K562 (cell line): Measurements from ENCODE around the gene PIGL. TPM values are rescaled to one million over a fixed set of nuclear protein-coding genes. Genes with fewer than 3 reads are reported as not detected.

Source experiments
- AFF1 ChIP-seq, 2 experiments: fragments of 450-650 bp; IDR thresholded peaks; 2 replicates each; pipeline ENCODE4 v1.6.1; 2018; ENCODE audit warnings: mild to moderate bottlenecking in 2 of 2, low read depth in 1 of 2; ENCODE audit not compliant: partially characterized antibody in 2 of 2
- ARID1B ChIP-seq: fragments of 450-650 bp; IDR thresholded peaks from 2 replicates; pipeline ENCODE4 v1.6.1; 2016; ENCODE audit warnings: antibody characterized with exemption, mild to moderate bottlenecking, inconsistent platforms
- ATF3 ChIP-seq, 2 experiments: fragments of 450-650 bp in 1 of 2; sonication (generic) in 1 of 2; formaldehyde crosslinking in 1 of 2; IDR thresholded peaks in 1 of 2; conservative IDR thresholded peaks in 1 of 2; 2 replicates each; pipeline versions ENCODE4 v1.6.1 to v1.8.1; 2016 to 2023; ENCODE audit warnings: mild to moderate bottlenecking in 2 of 2, moderate library complexity in 2 of 2, inconsistent platforms in 1 of 2, missing genetic modification reagents in 1 of 2
- BRF1 ChIP-seq: IDR thresholded peaks from 3 replicates; pipeline ENCODE4 v1.6.1; 2011; ENCODE audit warnings: borderline replicate concordance, mild to moderate bottlenecking; ENCODE audit not compliant: insufficient read length; ENCODE audit errors: extremely low read depth
- CBX2 ChIP-seq: fragments of 200-600 bp; sonication (generic); IDR thresholded peaks from one replicate; pipeline ENCODE4 v1.6.1; 2012; ENCODE audit warnings: mild to moderate bottlenecking, low read length, inconsistent platforms; ENCODE audit not compliant: insufficient read depth, poor library complexity, severe bottlenecking
- HDAC1 ChIP-seq, 2 experiments: fragments of 450-650 bp; IDR thresholded peaks; 2 replicates each; pipeline ENCODE4 v1.6.1; 2016 to 2017; ENCODE audit warnings: inconsistent platforms in 1 of 2, mild to moderate bottlenecking in 1 of 2, moderate library complexity in 1 of 2
- LEF1 ChIP-seq: fragments of 450-650 bp; IDR thresholded peaks from 2 replicates; pipeline ENCODE4 v1.6.1; 2016; ENCODE audit warnings: mild to moderate bottlenecking
- NFIC ChIP-seq: fragments of 450-650 bp; IDR thresholded peaks from 2 replicates; pipeline ENCODE4 v1.6.1; 2017; ENCODE audit warnings: mild to moderate bottlenecking, inconsistent platforms
- PHF21A ChIP-seq: fragments of 450-650 bp; IDR thresholded peaks from 2 replicates; pipeline ENCODE4 v1.6.1; 2017; ENCODE audit warnings: low read depth, borderline replicate concordance
- PHTF2 ChIP-seq: fragments of 250-450 bp; sonication (Bioruptor Pico); IDR thresholded peaks from 2 replicates; pipeline ENCODE4 v1.5.0; 2021; ENCODE audit warnings: mild to moderate bottlenecking
- RBBP5 ChIP-seq: fragments of 200-600 bp; sonication (generic); IDR thresholded peaks from 2 replicates; pipeline ENCODE4 v1.6.1; 2012; ENCODE audit warnings: borderline replicate concordance, mild to moderate bottlenecking, low read length, control low read depth, inconsistent platforms; ENCODE audit not compliant: insufficient read depth, poor library complexity, severe bottlenecking
- SRF ChIP-seq, 2 experiments: fragments of 250-450, 450-650 bp in 1 of 2; sonication (Bioruptor Pico) in 1 of 2; sonication (generic) in 1 of 2; formaldehyde crosslinking; IDR thresholded peaks; 2 replicates each; pipeline versions ENCODE4 v1.5.0 to v1.5.1; 2020 to 2022; ENCODE audit warnings: mild to moderate bottlenecking in 1 of 2, missing genetic modification reagents in 1 of 2
- UBTF ChIP-seq, 2 experiments: IDR thresholded peaks; 2 replicates each; pipeline ENCODE4 v1.6.1; 2012; ENCODE audit warnings: improper control_type of control experiment in 2 of 2, low read depth in 2 of 2, low read length in 2 of 2, borderline replicate concordance in 1 of 2
- WHSC1 ChIP-seq: IDR thresholded peaks from one replicate; pipeline ENCODE4 v1.6.1; 2012; ENCODE audit warnings: low read length, control low read depth, inconsistent platforms
- ZFX ChIP-seq: sonication (generic); formaldehyde crosslinking; IDR thresholded peaks from 2 replicates; pipeline ENCODE4 v1.8.0; 2022; ENCODE audit warnings: mild to moderate bottlenecking, missing genetic modification reagents, moderate library complexity
- ZNF121 ChIP-seq: sonication (generic); formaldehyde crosslinking; conservative IDR thresholded peaks from 2 replicates; pipeline ENCODE4 v1.8.0; 2022; ENCODE audit warnings: missing genetic modification reagents
- ZNF140 ChIP-seq: fragments of 250-450 bp; sonication (Bioruptor Pico); IDR thresholded peaks from 2 replicates; pipeline ENCODE4 v1.8.0; 2021; ENCODE audit warnings: moderate library complexity, mild to moderate bottlenecking, inconsistent platforms
- ZNF511 ChIP-seq: sonication (generic); formaldehyde crosslinking; IDR thresholded peaks from 2 replicates; pipeline ENCODE4 v1.8.0; 2022; ENCODE audit warnings: mild to moderate bottlenecking, missing genetic modification reagents
- ZNF644 ChIP-seq: fragments of 200-800 bp; sonication (Bioruptor generic); IDR thresholded peaks from 2 replicates; pipeline ENCODE4 v1.6.1; 2016; ENCODE audit warnings: low read depth, missing genetic modification characterization, missing compliant biosample characterization
- polyA plus RNA-seq, 8 experiments: library from polyadenylated mRNA; depleted of rRNA in 4 of 8; stranded (reverse) in 5 of 8; unstranded in 3 of 8; fragments of >200 nt; fragmentation: Nextera tagmentation in 2 of 8; fragmentation: Illumina TruSeq in 1 of 8; extraction: Ambion mirVana in 2 of 8; extraction: Trizol in 1 of 8; gene quantifications; 2 replicates each; pipeline versions ENCODE4 v1.2.1 to v1.2.3, GENCODE V29; 2011 to 2014; ENCODE audit warnings: inconsistent platforms in 1 of 8, missing spikeins in 1 of 8
- total RNA-seq, 7 experiments: library from RNA; depleted of rRNA in 6 of 7; stranded (reverse); fragments of >200 nt in 6 of 7; fragmentation: Illumina TruSeq in 2 of 7; extraction: Trizol in 2 of 7; gene quantifications; 2 replicates each; pipeline versions ENCODE4 v1.2.1 to v1.2.3, GENCODE V29; 2011 to 2021; ENCODE audit warnings: low replicate concordance in 1 of 7

PIGL gene
- total and polyA plus RNA-seq, 9 of the 15 experiments (the other 6 are each of a cell fraction or from before 2014, with no cell fraction given), result 19.9 to 55.3 (median 29.6) TPM

- TF ChIP-seq ZNF644 (tag) (no peak), ZNF140 (CRISPR knock-in tag) (no peak), BRF1 (no peak), AFF1 (IDR thresholded peaks at IDR 0.05; ENCODE audit: low read depth in 1 of 2, partially characterized antibody in 2 of 2) (no peak), HDAC1 (IDR thresholded peaks at IDR 0.05) (no peak), PHTF2 (CRISPR knock-in tag) (no peak), ZNF511 (CRISPR knock-in tag) (peak; percentile 21; the same call in 1 of the 2 replicates), ARID1B (no peak), ATF3 (IDR thresholded peaks at IDR 0.05) (no peak), ATF3 (CRISPR knock-in tag; conservative IDR thresholded peaks at IDR 0.05) (no peak), CBX2 (no peak), NFIC (0 out of 2 replicates have a peak, but pooled peaks have one; percentile 6), LEF1 (no peak), RBBP5 (peak; percentile 41), PHF21A (peak; percentile 53; the same call in 1 of the 2 replicates), UBTF (IDR thresholded peaks at IDR 0.05; ENCODE audit: borderline replicate concordance in 1 of 2, low read depth in 2 of 2, low read length in 2 of 2) (0 out of 4 replicates have a peak, but pooled peaks of 1 of the 2 experiments have one; percentile 65), WHSC1 (no peak), ZFX (CRISPR knock-in tag) (peak; percentile 63; the same call in 1 of the 2 replicates), SRF (CRISPR knock-in tag; IDR thresholded peaks at IDR 0.05) (no peak), ZNF121 (CRISPR knock-in tag) (no peak)
Observed at GRCh38 chr17:16352667-16353316, 135.8 kb downstream of the PIGL start (continued).
